Measurements from ENCODE around the gene CFAP107.

GRCh38 chr1:12776801-12777557, 31.0 kb downstream of the CFAP107 start:
- TF ChIP-seq, protein P1, sequence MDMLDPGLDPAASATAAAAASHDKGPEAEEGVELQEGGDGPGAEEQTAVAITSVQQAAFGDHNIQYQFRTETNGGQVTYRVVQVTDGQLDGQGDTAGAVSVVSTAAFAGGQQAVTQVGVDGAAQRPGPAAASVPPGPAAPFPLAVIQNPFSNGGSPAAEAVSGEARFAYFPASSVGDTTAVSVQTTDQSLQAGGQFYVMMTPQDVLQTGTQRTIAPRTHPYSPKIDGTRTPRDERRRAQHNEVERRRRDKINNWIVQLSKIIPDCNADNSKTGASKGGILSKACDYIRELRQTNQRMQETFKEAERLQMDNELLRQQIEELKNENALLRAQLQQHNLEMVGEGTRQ (CRISPR knock-in tag; IDR thresholded peaks at IDR 0.05): no peak
- no peak for TF ChIP-seq CTCF (IDR thresholded peaks at IDR 0.05)
- no peak for TF ChIP-seq KAT7 (CRISPR knock-in tag; IDR thresholded peaks at IDR 0.05; ENCODE audit: borderline replicate concordance)
- TF ChIP-seq ESRRA (CRISPR knock-in tag; IDR thresholded peaks at IDR 0.05; ENCODE audit: borderline replicate concordance): no peak
- no peak for TF ChIP-seq MAX (CRISPR knock-in tag; IDR thresholded peaks at IDR 0.05)
- no peak for TF ChIP-seq PREB (CRISPR knock-in tag; IDR thresholded peaks at IDR 0.05; ENCODE audit: borderline replicate concordance)
- no peak for TF ChIP-seq ZNF219 (CRISPR knock-in tag; IDR thresholded peaks at IDR 0.05; ENCODE audit: borderline replicate concordance)
- no peak for TF ChIP-seq ELF4 (CRISPR knock-in tag; IDR thresholded peaks at IDR 0.05; ENCODE audit: low read depth)
- TF ChIP-seq, protein P2, sequence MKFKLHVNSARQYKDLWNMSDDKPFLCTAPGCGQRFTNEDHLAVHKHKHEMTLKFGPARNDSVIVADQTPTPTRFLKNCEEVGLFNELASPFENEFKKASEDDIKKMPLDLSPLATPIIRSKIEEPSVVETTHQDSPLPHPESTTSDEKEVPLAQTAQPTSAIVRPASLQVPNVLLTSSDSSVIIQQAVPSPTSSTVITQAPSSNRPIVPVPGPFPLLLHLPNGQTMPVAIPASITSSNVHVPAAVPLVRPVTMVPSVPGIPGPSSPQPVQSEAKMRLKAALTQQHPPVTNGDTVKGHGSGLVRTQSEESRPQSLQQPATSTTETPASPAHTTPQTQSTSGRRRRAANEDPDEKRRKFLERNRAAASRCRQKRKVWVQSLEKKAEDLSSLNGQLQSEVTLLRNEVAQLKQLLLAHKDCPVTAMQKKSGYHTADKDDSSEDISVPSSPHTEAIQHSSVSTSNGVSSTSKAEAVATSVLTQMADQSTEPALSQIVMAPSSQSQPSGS (CRISPR knock-in tag; IDR thresholded peaks at IDR 0.05; ENCODE audit: borderline replicate concordance, low read depth): no peak
- no peak for TF ChIP-seq JAZF1 (CRISPR knock-in tag; IDR thresholded peaks at IDR 0.05)
- TF ChIP-seq ZNF121 (CRISPR knock-in tag; IDR thresholded peaks at IDR 0.05): no peak
- TF ChIP-seq ZNF317 (CRISPR knock-in tag; IDR thresholded peaks at IDR 0.05; ENCODE audit: borderline replicate concordance, low read depth): no peak

All from WTC11 (cell line).